A549 (cell line): ENCODE measurements around the gene RPL7A. TPM values are rescaled to one million over a fixed set of nuclear protein-coding genes. Genes with fewer than 3 reads are reported as not detected.

Experiments used
- ATAC-seq, 2 experiments: fragments of 200-7000 bp in 1 of 2; fragments of >200 bp in 1 of 2; cut with Nextera tagmentation in 1 of 2; cut with Tn5 transposase in 1 of 2; 3 replicates each; pipeline versions ENCODE4 v1.8.0 to v1.9.1; 2018 to 2020; ENCODE audit warnings: mild to moderate bottlenecking in 1 of 2, moderate library complexity in 1 of 2
- CTCF ChIA-PET: fragments of 300-600 bp; sonication (Branson Sonifier 250); formaldehyde crosslinking; extraction: SDS; loops from one replicate; lab custom pipeline; 2021; ENCODE audit warnings: antibody characterized with exemption, inconsistent platforms; lab: Yijun Ruan, JAX
- POLR2A ChIA-PET: fragments of 350-600 bp; formaldehyde crosslinking; extraction: SDS; loops from one replicate; lab custom pipeline; 2021; ENCODE audit warnings: antibody characterized with exemption, inconsistent platforms; lab: Yijun Ruan, JAX
- DNase-seq, 2 experiments: peaks; one replicate each; pipeline versions ENCODE4 v3.0.0 to v3.0.0-alpha.2; 2011 to 2016; ENCODE audit warnings: low read depth in 1 of 2, low spot score in 1 of 2
- FAIRE-seq: peaks from 2 replicates; lab custom pipeline; 2011; peaks lifted over from hg19 to GRCh38; lab: Jason Lieb, UNC
- H3K27ac ChIP-seq, 2 experiments: fragments of >200 bp; sonication (Bioruptor Twin); formaldehyde crosslinking; 3 replicates each; pipeline ENCODE4 v1.5.1; 2016 to 2017
- H3K4me1 ChIP-seq: fragments of >200 bp; sonication (Bioruptor Twin); formaldehyde crosslinking; 3 replicates; pipeline ENCODE4 v1.6.1; 2016
- H3K4me2 ChIP-seq: fragments of >200 bp; sonication (Bioruptor Twin); formaldehyde crosslinking; 3 replicates; pipeline ENCODE4 v1.6.1; 2016
- H3K4me3 ChIP-seq: fragments of >200 bp; sonication (Bioruptor Twin); formaldehyde crosslinking; 3 replicates; pipeline ENCODE4 v1.5.1; 2016
- H3K9me3 ChIP-seq: fragments of >200 bp; sonication (Bioruptor Twin); formaldehyde crosslinking; 3 replicates; pipeline ENCODE4 v1.6.1; 2016
- BCL3 ChIP-seq: fragments of >200 bp; sonication (Bioruptor Twin); formaldehyde crosslinking; IDR thresholded peaks from 3 replicates; pipeline ENCODE4 v1.6.1; 2016
- BHLHE40 ChIP-seq: IDR thresholded peaks from 2 replicates; pipeline ENCODE4 v1.6.1; 2012; ENCODE audit warnings: low read depth, low read length, inconsistent platforms
- CBX8 ChIP-seq: fragments of 200-600 bp; sonication (generic); IDR thresholded peaks from 2 replicates; pipeline ENCODE4 v1.6.1; 2016
- CEBPB ChIP-seq, 2 experiments: fragments of >200 bp in 1 of 2; sonication (Bioruptor Twin) in 1 of 2; formaldehyde crosslinking in 1 of 2; IDR thresholded peaks; 2 replicates each; pipeline ENCODE4 v1.6.1; 2012 to 2016
- CHD2 ChIP-seq: fragments of 150-350 bp; IDR thresholded peaks from 2 replicates; pipeline ENCODE4 v1.6.1; 2014; ENCODE audit warnings: low read length; ENCODE audit not compliant: partially characterized antibody
- CTCF ChIP-seq: fragments of >200 bp; sonication (Bioruptor Twin); formaldehyde crosslinking; IDR thresholded peaks from 3 replicates; pipeline ENCODE4 v1.5.1; 2016
- E2F6 ChIP-seq: IDR thresholded peaks from 2 replicates; pipeline ENCODE4 v1.6.1; 2012; ENCODE audit warnings: low read depth, borderline replicate concordance
- EHF ChIP-seq: fragments of 250-450 bp; sonication (Bioruptor Pico); IDR thresholded peaks from 2 replicates; pipeline ENCODE4 v1.5.0; 2020; ENCODE audit warnings: mild to moderate bottlenecking
- ESRRA ChIP-seq: fragments of 150-350 bp; IDR thresholded peaks from 2 replicates; pipeline ENCODE4 v1.6.1; 2014; ENCODE audit warnings: mild to moderate bottlenecking, low read length, borderline replicate concordance
- FOSB ChIP-seq: fragments of 250-450 bp; sonication (Bioruptor Pico); IDR thresholded peaks from 2 replicates; pipeline ENCODE4 v1.5.0; 2020; ENCODE audit warnings: mild to moderate bottlenecking, moderate library complexity
- FOSL2 ChIP-seq, 2 experiments: fragments of 450-650 bp in 1 of 2; fragments of >200 bp in 1 of 2; sonication (Bioruptor Twin) in 1 of 2; formaldehyde crosslinking; IDR thresholded peaks; 2 replicates each; pipeline versions ENCODE4 v1.5.0 to v1.6.1; 2016 to 2020; ENCODE audit warnings: mild to moderate bottlenecking in 1 of 2, moderate library complexity in 1 of 2
- FOXS1 ChIP-seq: fragments of 250-450 bp; sonication (Bioruptor Pico); IDR thresholded peaks from 2 replicates; pipeline ENCODE4 v1.5.0; 2020; ENCODE audit warnings: mild to moderate bottlenecking, moderate library complexity
- KDM1A ChIP-seq: fragments of 200-600 bp; sonication (generic); IDR thresholded peaks from 2 replicates; pipeline ENCODE4 v1.6.1; 2016; ENCODE audit warnings: low read depth, mild to moderate bottlenecking
- KDM5A ChIP-seq: fragments of 200-600 bp; sonication (generic); IDR thresholded peaks from 2 replicates; pipeline ENCODE4 v1.6.1; 2016; ENCODE audit warnings: antibody characterized with exemption, mild to moderate bottlenecking
- NFE2L2 ChIP-seq: fragments of 150-350 bp; conservative IDR thresholded peaks from 2 replicates; pipeline ENCODE4 v1.6.1; 2014; ENCODE audit warnings: low read length
- NR3C1 ChIP-seq: fragments of >200 bp; sonication (Bioruptor Twin); formaldehyde crosslinking; IDR thresholded peaks from 3 replicates; pipeline ENCODE4 v1.6.1; 2017
- PBX3 ChIP-seq: IDR thresholded peaks from 2 replicates; pipeline ENCODE4 v1.6.1; 2012
- POLR2A ChIP-seq: IDR thresholded peaks from 2 replicates; pipeline ENCODE4 v1.6.1; 2012; ENCODE audit warnings: mild to moderate bottlenecking, low read length
- RAD21 ChIP-seq, 2 experiments: fragments of >200 bp in 1 of 2; sonication (Bioruptor Twin) in 1 of 2; formaldehyde crosslinking in 1 of 2; IDR thresholded peaks in 1 of 2; conservative IDR thresholded peaks in 1 of 2; 2 replicates in 1 of 2; 3 replicates in 1 of 2; pipeline ENCODE4 v1.6.1; 2012 to 2018; ENCODE audit warnings: inconsistent platforms in 1 of 2
- RARB ChIP-seq: fragments of 250-450 bp; sonication (Bioruptor Pico); IDR thresholded peaks from 2 replicates; pipeline ENCODE4 v1.8.0; 2021; ENCODE audit warnings: mild to moderate bottlenecking, moderate library complexity
- ZC3H11A ChIP-seq: fragments of 450-650 bp; IDR thresholded peaks from 2 replicates; pipeline ENCODE4 v1.6.1; 2014; ENCODE audit warnings: antibody characterized with exemption, mild to moderate bottlenecking
- ZFP36 ChIP-seq: fragments of 450-650 bp; IDR thresholded peaks from 2 replicates; pipeline ENCODE4 v1.6.1; 2014; ENCODE audit warnings: borderline replicate concordance; ENCODE audit not compliant: partially characterized antibody
- WGBS: methylation state at CpG from one replicate; pipeline ENCODE4 v1.1.6; 2017; ENCODE audit errors: missing lambda C conversion rate; 5-methylcytosine and 5-hydroxymethylcytosine counted together
- polyA plus RNA-seq, 4 experiments: library from polyadenylated mRNA; depleted of rRNA in 3 of 4; stranded (reverse); fragments of >200 nt; fragmentation: RNase III in 1 of 4; extraction: RNeasy Plus Mini Kit Qiagen cat#74134 plus additional on column Dnase treatment in 1 of 4; gene quantifications; 2 replicates in 3 of 4; 3 replicates in 1 of 4; pipeline ENCODE4 v1.2.3, GENCODE V29; 2011 to 2017

The RPL7A gene
- polyA plus RNA-seq, 2 of the 4 experiments (the other 2 are of a cell fraction), result 2,218 to 2,608 TPM

GRCh38 chr9:133368249-133368881 lies 20.3 kb downstream of the RPL7A start:
- Histone ChIP-seq H3K4me2 (no peak overlapping the region), H3K4me3 (no peak overlapping the region), H3K9me3 (no peaks in the 10 kb centered on the region), H3K27ac (no peak overlapping the region)
- 94% methylated on average over 18 of the region's 18 CpGs for WGBS
- no peak for FAIRE-seq
- CTCF ChIA-PET, result interaction anchor here (0.6 to 5.6 kb wide), 4 partner anchors 9 to 27 kb away, joined by 3 to 27 read pairs (median 10); no protein-coding TSS in a partner anchor
- no peak for TF ChIP-seq POLR2A
- no peak for TF ChIP-seq EHF (CRISPR knock-in tag)
- no peak for TF ChIP-seq FOSL2 (IDR thresholded peaks at IDR 0.05)
- no peak for TF ChIP-seq FOSL2 (CRISPR knock-in tag; IDR thresholded peaks at IDR 0.05)
- no peak for TF ChIP-seq BHLHE40
- TF ChIP-seq, all 56 proteins: peak for 0
- H3K4me1 ChIP-seq, result peaks cover 10% of the 10 kb centered on the region; the same call in 1 of the 3 replicates
- POLR2A ChIA-PET, result no interaction called here
- DNase-seq, result no peak
- ATAC-seq, result no peak

GRCh38 chr9:133369422-133369821 lies 21.4 kb downstream of the RPL7A start:
- no peak overlapping the region for H3K4me3 ChIP-seq
- FAIRE-seq (no peak), ATAC-seq (no peak), DNase-seq (no peak)
- peaks cover 17% of the 10 kb centered on the region; the same call in 1 of the 3 replicates for H3K4me1 ChIP-seq
- CTCF ChIA-PET, result interaction anchor here (5.6 kb wide), 1 partner anchor 10 kb away, joined by 27 read pairs; no protein-coding TSS in a partner anchor
- POLR2A ChIA-PET, result no interaction called here
- TF ChIP-seq CBX8 (no peak), KDM5A (no peak), ZFP36 (no peak), CEBPB (IDR thresholded peaks at IDR 0.05) (no peak), FOSL2 (IDR thresholded peaks at IDR 0.05) (no peak), FOSL2 (CRISPR knock-in tag; IDR thresholded peaks at IDR 0.05) (no peak), E2F6 (no peak), NFE2L2 (no peak)
- H3K4me2 ChIP-seq, result no peak overlapping the region
- 91% methylated on average over 6 of the region's 6 CpGs for WGBS
- no peak overlapping the region for H3K27ac ChIP-seq
- no peaks in the 10 kb centered on the region for H3K9me3 ChIP-seq

- Histone ChIP-seq H3K4me2 (no peak overlapping the region), H3K9me3 (no peaks in the 10 kb centered on the region), H3K4me1 (peaks cover 17% of the 10 kb centered on the region; the same call in 1 of the 3 replicates), H3K27ac (no peak overlapping the region), H3K4me3 (no peak overlapping the region)
- ChIA-PET CTCF (interaction anchor here (5.6 kb wide), 1 partner anchor 10 kb away, joined by 27 read pairs; no protein-coding TSS in a partner anchor), POLR2A (no interaction called here)
- WGBS, result 89% methylated on average over 7 of the region's 7 CpGs
- TF ChIP-seq ESRRA (no peak), NR3C1 (no peak), RARB (CRISPR knock-in tag) (no peak), FOSB (CRISPR knock-in tag) (no peak), CTCF (no peak), RAD21 (conservative IDR thresholded peaks at IDR 0.05 in 1 of 2, IDR thresholded peaks at IDR 0.05 in 1 of 2) (no peak), ZC3H11A (no peak), KDM1A (no peak), CHD2 (no peak), E2F6 (no peak), BCL3 (no peak), PBX3 (no peak), FOXS1 (CRISPR knock-in tag) (no peak)
- FAIRE-seq (no peak), ATAC-seq (no peak), DNase-seq (no peak)
Observed at GRCh38 chr9:133369933-133370332, 21.9 kb downstream of the RPL7A start.
